Middle frontal gyrus (tissue), 1 donor: ENCODE measurements around the gene NEU3.
A peak's percentile ranks its signal among the peaks of the same experiment; 100 is the strongest.
"Not testable (repeated sequence)": the region's sequence is repeated elsewhere in the genome, so short reads cannot be mapped to it uniquely, and the experiment has no call there.

Experiments
- DNase-seq: peaks from one replicate; pipeline ENCODE4 v3.0.0-alpha.2; 2015; ENCODE audit warnings: low spot score; ENCODE audit errors: extremely low spot score

NEU3 gene, protein sequence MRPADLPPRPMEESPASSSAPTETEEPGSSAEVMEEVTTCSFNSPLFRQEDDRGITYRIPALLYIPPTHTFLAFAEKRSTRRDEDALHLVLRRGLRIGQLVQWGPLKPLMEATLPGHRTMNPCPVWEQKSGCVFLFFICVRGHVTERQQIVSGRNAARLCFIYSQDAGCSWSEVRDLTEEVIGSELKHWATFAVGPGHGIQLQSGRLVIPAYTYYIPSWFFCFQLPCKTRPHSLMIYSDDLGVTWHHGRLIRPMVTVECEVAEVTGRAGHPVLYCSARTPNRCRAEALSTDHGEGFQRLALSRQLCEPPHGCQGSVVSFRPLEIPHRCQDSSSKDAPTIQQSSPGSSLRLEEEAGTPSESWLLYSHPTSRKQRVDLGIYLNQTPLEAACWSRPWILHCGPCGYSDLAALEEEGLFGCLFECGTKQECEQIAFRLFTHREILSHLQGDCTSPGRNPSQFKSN

DNA sequence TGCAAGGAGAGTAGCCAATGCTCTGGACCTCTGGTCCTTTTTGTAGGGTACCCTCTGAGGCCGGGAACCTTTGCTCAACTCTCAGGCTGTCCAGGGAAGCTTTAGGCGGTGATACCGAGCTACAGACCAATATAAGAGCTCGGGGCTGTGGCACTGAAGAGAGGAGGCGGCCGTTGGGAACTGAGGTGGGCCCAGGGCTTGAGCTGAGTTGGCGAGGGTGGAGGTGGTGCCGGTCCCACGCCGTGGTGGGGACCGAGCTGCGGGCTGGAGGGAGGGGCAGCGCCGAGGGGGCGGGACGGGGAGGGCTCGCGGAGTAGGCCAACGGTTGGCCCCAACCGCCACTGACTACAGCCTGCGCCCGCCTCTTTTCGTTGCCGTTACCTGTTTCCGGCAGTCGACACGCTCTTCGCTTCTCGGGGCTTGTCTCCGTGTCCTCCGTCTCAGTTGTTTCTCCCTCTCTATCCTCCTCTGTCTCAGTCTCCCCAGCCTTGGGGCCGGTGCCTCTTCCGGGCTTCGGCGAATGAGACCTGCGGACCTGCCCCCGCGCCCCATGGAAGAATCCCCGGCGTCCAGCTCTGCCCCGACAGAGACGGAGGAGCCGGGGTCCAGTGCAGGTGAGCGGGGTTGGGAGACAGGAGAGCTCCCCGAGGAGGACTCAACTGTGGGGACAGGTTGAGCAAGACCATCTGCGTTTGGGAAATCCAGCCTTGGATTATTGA lies at the start of gene NEU3:
Gene NEU3, plus strand, starts transcription at position 393 of the 719 bp plus-strand sequence. Its CDS starts 128 bp downstream, at position 521.
- DNase-seq: peak; percentile 34

DNA sequence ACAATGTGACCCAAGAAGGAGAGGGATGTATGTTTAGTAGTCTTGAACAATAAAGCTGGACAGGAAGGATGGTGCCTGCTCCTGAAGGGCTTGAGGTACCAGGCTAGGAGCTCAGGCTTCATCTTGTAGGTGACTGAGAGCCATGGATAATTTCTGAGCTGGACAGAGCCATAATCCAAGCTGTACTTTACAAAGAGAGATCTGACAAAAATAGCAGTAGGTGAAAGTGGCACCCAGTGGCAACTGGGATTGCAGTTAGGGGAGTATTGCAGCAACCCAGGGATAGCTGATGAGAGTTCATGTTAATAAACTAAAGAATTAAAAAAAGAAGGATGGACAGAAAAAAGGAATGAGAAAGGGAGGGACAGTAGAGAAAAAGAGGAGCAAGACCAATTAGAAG lies 47.2 kb upstream of the NEU3 start:
- DNase-seq: no peak

DNA sequence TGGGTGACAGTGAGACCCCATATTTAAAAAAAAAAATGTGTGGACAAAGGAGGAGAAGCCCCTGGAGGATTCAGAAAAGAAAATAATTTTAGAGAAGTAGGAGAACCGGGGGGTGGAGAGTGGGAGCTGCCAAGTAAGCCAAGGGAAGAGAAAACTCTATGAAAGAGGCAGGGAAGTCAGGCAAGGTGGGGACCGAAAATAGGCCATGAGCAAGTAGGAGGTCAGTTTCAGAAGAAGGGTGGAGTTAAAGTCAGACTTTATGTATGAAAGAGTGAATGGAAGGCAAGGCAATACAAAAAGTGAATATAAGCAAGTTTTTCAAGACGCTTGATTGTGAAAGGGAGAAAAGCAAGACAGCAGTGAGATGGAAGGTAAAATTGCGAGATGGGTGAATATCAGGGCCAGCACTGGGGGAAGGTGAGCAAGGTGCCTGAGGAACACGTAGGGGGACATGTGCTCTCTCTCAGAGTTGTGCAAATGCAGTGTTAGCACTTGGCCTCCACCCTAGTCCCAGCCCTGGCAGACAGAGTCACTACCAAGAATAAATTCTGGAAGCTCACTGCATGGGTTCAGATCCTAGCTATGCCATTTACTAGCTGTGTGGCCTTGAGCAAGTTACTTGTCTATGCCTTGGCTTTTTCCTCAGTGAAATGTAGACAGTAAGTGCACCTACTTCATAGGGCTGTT lies 46.5 kb upstream of the NEU3 start:
- DNase-seq: no peak

DNA sequence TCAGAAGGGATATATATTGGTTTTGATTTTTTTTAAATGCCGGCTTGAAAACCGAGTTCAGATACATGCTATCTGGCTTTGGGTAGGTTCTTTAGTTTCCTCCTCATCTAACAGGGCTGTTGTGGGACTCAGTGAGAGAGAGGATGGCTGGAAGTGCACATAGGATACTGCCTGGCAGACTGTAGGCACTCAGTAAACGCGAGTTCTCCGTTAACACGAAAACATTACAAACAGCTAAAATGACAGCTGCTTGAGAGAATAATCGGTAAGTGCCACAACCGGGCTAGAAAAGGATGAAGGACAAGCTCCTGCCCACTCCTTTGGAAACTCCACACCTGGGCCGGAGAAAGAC lies 40.2 kb upstream of the NEU3 start:
- DNase-seq: no peak

DNA sequence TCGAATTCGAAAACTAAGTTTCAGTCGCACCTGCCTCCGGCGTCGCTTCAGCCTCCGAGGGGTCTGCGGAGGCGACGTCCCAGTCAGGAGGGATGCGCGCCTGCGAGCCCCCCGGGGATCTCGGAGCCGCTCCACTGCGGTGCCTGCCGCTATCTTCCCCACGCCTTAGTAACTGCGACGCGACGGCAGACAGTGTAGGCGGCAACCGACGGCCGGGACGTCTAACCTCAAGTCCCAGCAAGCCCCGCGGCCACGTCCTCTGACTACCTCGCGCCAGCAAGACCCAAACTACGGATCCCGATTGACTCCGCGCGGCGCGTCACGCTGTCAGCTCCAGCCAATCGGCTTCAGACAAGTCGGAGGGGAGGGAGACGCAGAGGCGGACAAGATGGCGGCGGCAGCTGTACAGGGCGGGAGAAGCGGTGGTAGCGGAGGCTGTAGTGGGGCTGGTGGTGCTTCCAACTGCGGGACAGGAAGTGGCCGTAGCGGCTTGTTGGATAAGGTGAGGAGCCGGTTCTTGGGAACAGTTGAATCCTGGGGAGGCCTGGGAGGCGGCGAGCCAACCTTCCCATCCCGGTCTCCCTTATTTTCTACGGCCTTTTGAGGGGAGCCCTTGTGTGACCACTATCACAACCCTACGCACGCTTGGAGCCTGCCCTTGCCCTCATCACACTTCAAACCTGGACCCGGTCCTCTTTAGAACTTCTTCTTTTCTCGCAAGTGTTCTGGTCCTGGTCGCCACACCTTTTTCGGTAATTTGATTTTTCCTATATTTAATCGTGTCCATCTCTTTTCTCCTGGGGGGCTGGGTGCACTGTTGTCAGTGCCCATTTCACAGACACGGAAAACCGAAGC lies 39.6 kb upstream of the NEU3 start, which contains the start of the genes SPCS2 and XRRA1:
Gene SPCS2, plus strand, starts transcription at position 369 of the 855 bp plus-strand sequence. Its CDS starts 20 bp downstream, at position 389.
Gene XRRA1, minus strand, starts transcription at position 194 of the 855 bp plus-strand sequence. CDS start 8,213 bp downstream, outside the sequence.
- peak; percentile 97 for DNase-seq

DNA sequence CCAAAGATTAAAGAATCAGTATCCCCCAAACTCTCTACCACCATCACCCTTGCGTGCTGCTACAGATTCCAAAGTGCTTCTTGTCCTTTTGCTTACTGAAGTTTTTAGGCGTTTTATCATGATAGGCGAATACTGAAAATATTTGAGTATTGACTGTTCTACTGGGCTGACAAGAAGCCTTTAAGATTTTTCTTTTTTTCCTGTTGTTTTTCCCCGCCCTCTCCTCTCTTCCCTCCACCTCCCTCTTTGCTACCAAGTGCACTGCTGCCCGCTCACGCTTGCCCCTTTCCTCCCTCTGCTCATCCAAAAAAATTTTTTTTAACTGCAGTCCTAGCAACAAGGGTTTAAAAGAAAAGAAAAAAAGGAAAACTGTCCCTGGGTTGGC lies 39.0 kb upstream of the NEU3 start:
- DNase-seq: no peak

DNA sequence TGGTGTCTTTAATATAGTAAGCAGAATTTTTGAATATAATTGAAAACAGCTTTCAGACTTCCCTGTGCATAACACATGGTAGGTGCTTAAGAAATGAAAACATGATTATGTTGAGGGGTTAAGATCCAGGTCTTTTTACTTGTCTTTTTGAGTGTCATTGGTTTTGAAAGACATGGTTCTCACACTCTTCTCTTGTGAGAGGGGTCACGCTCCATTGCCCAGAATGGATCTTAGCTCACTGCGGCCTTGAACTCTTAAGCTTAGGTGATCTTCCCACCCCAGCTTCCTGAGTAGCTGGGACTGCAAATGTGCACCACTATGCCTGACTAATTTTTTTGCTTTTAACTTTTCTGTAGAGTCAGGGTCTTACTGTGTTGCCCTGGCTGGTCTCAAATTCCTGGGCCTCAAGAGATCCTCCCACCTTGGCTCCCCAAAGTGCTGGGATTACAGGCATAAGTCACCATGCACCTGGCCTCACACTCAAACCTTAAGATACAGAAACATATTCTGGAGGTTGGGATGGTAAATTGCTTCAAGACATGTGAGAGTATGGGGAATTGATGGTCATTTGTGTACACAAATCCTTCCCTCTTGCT lies 38.3 kb upstream of the NEU3 start:
- no peak for DNase-seq

DNA sequence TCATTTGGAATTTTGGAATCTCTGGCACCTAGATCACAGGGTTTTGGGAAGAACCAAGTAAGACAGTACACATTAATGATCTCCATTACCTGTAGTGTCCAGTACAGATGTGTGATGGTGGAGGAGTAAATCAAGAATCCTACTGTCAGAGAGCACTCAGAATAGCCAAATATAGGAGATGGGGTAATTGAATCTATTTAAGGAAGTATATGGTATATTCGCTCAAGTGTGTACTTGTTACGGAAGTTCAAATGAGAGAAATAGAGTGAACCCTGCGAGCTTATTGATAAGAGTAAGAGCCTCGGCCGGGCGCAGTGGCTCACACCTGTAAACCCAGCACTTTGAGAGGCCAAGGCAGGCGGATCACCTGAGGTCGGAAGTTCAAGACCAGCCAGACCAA lies 37.5 kb upstream of the NEU3 start:
- DNase-seq: no peak

DNA sequence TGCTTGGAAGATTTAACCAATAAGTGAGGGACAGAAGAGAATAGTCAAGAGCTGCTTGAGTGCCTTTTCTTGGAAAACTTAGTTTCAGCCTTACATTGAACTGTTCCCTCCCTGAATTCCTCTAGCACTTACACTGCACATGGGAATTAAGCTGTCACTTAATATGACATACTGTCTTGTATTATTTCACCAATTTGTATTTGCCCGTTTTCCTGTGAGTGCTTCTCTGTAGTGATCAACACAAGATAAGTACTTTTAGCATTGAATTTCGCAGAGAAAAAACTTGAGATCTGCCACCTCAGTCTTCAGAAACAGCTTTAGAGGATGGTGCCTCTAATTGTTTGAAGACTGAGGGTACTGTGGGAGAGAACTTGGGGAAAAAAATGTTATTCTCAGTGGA lies 36.0 kb upstream of the NEU3 start:
- DNase-seq: no peak

DNA sequence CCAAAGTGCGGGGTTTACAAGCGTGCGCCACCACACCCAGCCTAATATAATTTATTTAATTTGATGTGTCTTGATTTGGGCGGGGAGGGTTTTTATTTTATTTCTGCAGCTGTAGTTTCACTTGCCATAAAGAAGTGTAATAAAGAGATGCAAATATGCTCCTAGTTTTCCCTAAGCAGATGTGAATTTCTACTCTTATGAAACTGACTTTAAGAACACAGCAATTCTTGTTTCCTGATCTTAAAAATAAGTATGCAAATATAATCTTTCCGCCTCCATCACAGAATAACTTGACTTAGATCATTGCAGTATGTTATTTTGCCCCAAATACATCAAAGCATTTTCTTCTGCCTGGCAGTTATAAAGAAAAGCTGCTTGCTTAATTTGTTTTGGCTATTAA lies 35.3 kb upstream of the NEU3 start:
- DNase-seq: no peak

DNA sequence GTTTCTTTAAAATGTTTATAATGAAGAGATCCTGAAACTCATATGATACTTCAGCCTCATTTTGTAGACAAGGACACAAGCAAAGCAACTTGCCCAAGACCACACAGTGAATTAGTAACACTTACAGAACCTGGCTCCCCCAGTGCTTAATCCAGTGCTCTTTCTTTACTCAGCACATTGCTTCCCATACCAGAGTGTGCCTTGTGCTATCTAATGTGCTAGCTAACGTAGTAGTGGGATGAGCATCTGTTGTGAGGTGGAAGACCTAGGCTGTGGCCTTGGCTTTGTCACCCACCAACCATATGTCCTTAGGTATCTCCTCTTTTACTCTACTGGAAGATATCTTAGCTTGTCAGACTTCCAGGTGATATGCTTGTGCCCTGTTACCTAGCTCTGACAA lies 34.5 kb upstream of the NEU3 start:
- DNase-seq: no peak

DNA sequence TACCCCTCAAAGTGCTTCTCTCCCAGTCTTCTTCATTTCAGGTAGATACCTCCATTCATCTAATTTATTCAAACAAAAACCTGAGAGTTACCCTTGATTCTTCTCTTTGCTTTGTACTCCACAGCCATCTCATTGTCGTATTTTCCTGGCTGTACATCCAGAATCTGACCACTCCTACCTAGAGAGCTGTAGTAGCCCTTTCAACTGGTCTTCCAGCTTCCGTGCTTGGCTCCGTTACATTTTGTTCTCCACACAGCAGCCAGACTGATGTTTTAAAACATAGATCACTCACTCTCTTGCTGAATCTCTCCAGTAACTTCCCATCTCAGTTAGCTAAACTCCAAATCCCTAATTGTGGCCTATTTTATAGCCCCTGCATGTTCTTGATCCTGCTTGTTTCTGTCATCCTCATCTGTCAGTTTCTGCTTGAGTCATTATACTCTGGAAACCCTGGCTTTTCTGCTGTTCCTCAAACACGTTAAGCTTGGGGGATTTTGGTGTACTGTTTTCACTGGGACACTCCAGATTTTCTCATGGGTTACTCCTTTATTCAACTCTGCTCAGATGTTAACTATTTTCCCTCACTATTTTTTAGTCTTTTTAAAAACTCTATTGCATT lies 32.2 kb upstream of the NEU3 start:
- no peak for DNase-seq

DNA sequence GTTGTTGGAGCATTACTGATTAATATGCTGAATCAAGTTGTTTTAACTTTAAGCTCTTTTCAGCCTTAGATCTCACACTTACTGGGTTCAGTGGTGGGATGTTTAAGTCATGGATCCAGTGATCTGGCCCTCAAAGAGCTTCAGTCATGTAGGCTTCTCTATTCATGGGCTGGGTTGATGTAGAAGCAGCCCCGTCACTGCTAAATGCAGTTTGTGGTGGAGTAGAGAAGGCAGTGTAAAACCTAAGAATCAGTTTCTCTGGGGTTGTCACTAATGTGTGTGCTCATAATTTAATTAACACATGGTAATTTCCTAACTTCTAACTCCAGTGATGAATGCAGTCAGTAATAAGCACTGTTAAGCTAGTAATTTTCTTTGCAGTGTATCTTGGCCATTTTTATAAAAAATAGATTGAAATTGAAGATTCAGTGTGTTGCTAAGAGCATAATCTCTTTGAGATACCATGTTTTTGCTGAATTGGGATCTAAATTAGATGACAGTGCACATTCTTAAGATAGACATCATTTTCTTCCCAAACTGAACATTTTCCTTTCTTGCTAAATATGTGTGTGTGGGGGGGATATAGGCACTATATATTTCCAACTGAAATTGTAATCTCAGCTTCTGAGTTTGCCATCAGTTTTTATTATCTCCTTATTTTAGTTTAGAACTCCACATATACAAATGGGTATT lies 30.6 kb upstream of the NEU3 start:
- DNase-seq: no peak

DNA sequence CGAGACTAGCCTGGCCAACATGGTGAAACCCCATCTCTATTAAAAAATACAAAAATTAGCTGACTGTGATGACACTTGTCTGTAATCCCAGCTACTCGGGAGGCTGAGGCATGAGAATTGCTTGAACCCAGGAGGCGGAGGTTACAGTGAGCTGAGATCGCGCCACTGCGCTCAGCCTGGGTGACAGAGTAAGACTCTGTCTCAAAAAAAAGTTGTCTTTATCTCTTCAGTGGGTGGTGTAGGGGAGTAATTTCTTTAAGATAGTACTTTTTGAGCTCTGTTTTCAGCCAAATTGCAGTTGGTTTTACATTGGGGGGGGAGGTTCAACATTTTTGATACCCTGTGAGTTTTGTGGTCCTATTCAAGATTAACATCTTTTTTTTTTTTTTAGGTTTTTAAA lies 28.6 kb upstream of the NEU3 start:
- not testable (repeated sequence) for DNase-seq

DNA sequence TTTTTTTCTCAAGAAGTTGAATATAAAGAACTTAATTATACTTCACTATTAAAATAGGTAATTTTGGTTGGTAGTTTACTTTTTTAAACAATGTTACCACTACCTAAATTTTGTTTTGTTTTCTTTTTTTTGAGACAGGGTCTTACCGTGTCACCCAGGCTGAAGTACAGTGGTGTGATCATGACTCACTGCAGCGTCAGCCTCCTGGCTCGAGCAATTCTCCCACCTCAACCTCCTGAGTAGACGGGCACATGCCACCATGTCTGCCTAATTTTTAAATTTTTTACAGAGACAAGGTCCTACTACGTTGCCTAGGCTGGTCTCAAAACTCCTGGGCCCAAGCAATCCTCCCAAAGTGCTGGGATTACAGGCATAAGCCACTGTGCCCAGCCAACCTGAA lies 22.1 kb upstream of the NEU3 start:
- no peak for DNase-seq

DNA sequence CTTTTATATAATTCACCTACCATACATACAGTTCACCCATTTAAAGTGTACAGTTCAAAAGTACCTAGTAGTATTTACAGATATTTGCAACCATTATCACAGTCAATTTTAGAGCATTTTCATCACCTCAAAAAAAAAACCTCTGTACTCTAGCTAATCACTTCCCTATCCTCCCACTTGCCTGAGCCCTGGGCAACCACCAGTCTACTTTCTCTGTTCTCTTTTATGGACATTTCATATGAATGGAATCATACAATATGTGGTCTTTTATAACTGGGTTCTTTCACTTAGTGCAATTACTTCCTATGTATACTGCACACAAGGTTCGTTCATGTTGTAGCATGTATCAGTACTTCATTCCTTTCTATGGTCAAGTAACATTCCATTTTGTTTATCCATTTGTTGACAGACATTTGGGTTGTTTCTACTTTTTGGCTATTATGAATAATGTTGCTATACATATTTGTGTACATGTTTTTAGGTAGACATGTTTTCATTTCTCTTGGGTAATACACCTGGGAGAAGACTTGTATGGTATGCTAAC lies 17.8 kb upstream of the NEU3 start:
- DNase-seq: no peak

DNA sequence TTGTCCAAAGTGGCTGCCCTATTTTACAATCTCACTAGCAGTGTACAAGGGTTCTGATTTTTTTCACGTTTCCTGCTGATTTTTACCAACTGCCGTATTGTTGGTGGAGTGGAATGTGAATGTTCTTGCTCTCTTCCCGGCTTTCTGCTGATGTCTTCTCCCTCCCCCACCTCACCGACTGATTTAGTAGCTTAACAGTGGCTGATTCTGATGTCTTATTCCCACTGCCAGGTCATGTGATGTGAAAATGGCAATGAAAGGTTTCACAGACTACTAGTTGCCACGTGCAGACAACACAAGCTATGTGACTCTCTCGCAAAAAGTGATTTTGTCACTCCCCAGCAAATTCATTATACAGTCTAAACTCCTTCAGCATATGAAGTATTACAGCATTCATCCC lies 17.3 kb upstream of the NEU3 start:
- DNase-seq: no peak

DNA sequence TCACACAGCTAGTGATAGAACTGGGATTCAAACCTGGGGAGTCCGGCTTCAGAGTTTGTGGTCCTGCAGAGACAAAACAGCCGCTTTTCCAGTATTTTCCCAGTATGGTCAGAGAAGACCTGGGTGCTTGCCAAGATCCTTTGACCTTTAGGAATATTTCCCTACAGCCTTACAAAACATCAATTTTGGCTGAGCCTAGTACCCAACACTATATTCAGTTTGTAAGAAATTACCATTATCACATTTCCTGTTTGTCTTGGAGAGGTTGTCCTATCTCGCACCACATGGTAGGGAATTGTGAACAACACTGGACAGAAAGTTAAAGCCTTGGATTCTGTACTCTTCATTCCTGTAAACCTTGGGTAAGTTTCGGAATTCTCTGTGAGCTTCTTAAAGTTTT lies 10.7 kb upstream of the NEU3 start:
- no peak for DNase-seq

DNA sequence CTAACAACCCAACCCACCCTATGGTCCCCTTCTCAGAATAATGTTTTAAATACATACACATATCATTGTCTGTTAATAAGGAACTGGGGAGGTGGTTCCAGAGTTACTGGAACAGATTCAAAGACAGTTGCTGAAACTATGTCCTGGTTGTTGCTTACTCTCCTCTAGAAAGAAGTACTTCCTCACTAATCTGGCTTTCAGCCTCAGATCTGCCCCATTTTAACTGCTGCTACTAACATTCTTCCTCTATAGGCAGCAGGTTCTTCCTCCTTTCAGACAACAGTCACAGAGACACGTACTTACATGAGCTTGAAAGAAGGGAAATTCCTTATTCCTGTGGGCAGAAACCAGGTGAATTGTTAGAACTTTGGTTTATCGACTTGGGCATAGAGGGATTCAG lies 8.1 kb upstream of the NEU3 start:
- no peak for DNase-seq
